Measurements from ENCODE around the gene PON1.

PON1 gene

DNA sequence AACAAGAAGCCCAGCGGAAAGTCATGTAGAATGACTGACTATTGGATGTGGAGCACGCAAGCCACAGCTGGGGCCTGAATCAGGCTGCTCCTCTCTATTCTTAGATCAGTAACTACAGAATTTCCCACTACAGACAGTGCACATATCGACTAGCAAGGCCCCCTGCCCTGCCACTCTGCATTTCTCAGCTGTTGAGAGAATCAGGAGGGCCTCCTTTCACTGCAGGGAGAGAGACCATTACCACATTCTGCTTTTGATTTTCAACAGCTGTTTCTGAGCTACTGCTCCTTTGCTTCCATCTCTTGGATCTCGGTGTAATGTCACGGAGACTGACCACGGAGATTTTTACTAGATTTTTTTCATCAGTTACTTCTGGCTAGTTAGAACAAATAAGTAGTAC lies 73.8 kb downstream of the PON1 start:
- no peak for DNase-seq

All from EL (cell line).